Epithelial cell of esophagus (primary cell): ENCODE data around the gene SRPX.

Source experiments
- DNase-seq: peaks from one replicate; pipeline ENCODE4 v3.0.0; 2010; ENCODE audit warnings: low read depth
- H3K4me3 ChIP-seq: 2 replicates; pipeline ENCODE4 v1.5.1; 2011; ENCODE audit warnings: mild to moderate bottlenecking, low read length, control low read depth
- TF ChIP-seq, protein P1 (sequence below): IDR thresholded peaks from 2 replicates; pipeline ENCODE4 v1.5.1; 2011; ENCODE audit warnings: low read depth, mild to moderate bottlenecking, low read length, control low read depth, inconsistent platforms; ENCODE audit not compliant: insufficient read depth; ENCODE audit errors: missing control alignments

The SRPX gene

DNA sequence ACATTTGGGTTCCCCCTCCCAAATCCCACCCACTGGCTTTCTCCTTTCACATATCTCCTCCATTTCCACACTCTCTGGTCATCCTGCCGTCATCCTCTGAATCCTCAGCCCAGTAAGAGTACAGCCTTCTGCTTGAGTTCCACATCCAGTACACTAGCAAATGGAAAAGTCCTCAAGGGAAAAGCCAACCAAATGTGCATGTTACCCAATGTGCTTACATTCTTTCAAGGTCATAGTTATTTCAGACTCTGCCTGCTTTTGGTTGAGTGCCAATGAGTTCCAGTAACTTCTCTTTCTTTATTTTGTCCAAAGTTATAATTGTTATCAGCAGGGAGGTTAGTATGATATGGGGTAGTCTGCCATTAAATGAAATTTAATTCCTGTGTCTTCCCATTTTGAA lies 78.1 kb downstream of the SRPX start:
- no peak for DNase-seq
- H3K4me3 ChIP-seq = no peak overlapping the region
- TF ChIP-seq, protein P1, sequence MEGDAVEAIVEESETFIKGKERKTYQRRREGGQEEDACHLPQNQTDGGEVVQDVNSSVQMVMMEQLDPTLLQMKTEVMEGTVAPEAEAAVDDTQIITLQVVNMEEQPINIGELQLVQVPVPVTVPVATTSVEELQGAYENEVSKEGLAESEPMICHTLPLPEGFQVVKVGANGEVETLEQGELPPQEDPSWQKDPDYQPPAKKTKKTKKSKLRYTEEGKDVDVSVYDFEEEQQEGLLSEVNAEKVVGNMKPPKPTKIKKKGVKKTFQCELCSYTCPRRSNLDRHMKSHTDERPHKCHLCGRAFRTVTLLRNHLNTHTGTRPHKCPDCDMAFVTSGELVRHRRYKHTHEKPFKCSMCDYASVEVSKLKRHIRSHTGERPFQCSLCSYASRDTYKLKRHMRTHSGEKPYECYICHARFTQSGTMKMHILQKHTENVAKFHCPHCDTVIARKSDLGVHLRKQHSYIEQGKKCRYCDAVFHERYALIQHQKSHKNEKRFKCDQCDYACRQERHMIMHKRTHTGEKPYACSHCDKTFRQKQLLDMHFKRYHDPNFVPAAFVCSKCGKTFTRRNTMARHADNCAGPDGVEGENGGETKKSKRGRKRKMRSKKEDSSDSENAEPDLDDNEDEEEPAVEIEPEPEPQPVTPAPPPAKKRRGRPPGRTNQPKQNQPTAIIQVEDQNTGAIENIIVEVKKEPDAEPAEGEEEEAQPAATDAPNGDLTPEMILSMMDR = no peak

DNA sequence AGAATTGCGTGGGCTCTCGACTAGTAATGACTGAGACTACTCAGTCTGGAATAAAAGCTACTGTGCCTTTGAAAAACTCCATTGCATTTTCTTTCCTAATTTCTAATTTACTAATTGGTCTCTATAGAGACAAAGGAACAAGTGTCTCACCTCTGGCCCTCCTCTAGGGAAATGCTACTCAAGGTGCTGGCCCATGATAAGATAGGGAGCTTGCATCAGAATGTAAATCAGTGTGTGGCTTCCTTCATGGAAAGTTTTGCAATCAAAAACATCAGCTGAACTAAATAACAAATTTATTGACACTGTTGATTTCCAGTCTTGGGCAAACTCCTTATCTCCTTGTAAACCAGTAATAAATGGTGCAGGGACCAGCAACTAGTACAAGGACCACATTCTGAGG lies 81.8 kb downstream of the SRPX start:
- TF ChIP-seq, protein P1 = no peak
- DNase-seq = no peak
- H3K4me3 ChIP-seq = no peak overlapping the region

DNA sequence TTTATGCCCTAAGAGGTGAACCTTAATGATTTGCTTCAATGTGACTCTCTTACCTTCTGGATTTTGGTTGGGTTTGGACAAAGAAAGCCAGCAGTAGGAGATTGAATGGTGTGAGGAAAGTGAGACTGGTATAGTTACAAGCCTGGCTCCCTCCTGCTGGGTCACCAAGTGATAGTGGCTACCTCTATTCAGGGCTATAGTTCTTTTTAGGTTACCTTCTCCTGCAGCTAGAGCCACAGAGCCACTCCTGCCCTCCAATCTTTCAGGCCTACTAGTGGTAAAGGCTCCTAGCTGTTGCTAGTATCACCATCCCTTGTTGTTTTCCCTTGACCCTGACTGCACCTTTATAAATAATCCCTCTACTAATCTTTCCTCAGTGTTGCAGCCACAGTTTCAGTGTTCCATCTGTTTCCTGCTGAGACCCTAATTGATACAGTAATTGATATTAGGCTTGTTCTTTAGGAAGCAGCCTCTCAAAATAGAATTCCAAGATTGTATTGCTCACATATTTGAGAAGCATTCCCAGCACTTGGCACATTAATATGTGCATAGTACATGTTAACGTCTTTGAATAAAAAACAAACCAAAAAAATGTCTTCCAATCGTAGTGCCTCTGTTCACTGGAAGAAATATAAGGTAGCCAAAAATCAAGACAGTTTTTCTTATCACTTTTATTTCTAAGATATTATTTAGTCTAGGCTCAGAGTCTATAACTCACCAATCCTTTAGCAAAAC lies 82.3 kb downstream of the SRPX start:
- no peak for DNase-seq
- no peak overlapping the region for H3K4me3 ChIP-seq
- TF ChIP-seq, protein P1 = no peak

- DNase-seq = no peak
- TF ChIP-seq, protein P1 = no peak
- no peak overlapping the region for H3K4me3 ChIP-seq
These were observed 91.3 kb downstream of the SRPX start for GRCh38 chrX:38129366-38129765.

- TF ChIP-seq, protein P1 = no peak
- DNase-seq = peak; percentile 22
- no peak overlapping the region for H3K4me3 ChIP-seq
These were observed 92.7 kb downstream of the SRPX start for GRCh38 chrX:38127961-38128360.

DNA sequence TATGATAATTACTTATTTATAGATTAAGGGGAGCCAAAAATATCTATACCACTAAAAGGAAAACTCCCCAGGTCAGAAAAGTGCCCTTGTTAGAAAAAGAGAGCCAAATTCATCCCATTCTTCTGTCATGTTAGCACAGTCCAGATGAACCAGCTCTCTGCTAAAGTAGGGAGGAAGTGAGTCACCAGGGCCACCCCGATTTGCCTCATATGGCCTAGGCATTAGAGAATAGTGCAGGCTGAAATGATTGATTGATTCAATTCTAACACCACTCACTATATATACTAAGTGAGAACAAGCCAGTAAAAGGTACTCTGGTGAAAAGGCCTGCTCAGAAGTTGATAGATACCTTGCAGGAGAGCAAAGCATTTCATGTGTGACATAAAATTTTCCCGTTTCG lies 94.5 kb downstream of the SRPX start:
- DNase-seq = peak; percentile 31
- TF ChIP-seq, protein P1 = no peak

DNA sequence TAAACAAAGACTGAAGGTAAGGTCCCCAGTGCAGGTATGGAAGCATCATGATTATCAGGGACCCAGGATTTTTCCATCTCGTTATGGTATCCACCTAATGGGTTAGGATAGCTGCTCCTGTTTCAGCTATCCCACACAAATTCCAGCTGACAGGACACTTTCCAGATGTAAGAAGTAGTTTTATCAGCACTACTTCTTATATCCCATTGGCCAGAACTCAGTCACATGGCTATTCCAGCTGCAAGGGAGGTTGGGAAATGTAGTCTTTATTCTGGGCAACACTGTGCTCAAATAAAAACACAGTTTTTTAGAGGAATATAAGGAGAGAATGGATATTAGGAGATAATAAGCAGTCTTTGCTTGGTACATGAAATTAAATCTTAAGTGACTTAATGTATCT lies 96.7 kb downstream of the SRPX start:
- no peak for DNase-seq
- H3K4me3 ChIP-seq = no peak overlapping the region
- TF ChIP-seq, protein P1 = no peak

More for the DNA sequence above, 94.5 kb downstream of the SRPX start:
- no peak overlapping the region for H3K4me3 ChIP-seq
